Testis (tissue), 2 donors: ENCODE data around the gene CCM2.

ENCODE experiments used
- CTCF ChIP-seq, 3 experiments: fragments of 450-650 bp in 2 of 3; fragments of 200-600 bp in 1 of 3; sonication (generic) in 1 of 3; IDR thresholded peaks; one replicate each; pipeline ENCODE4 v1.5.1; 2016 to 2019; ENCODE audit warnings: antibody characterized with exemption in 3 of 3, mild to moderate bottlenecking in 2 of 3, moderate library complexity in 1 of 3
- POLR2A ChIP-seq: fragments of 450-650 bp; IDR thresholded peaks from one replicate; pipeline ENCODE4 v1.6.1; 2017; ENCODE audit warnings: antibody characterized with exemption, mild to moderate bottlenecking, moderate library complexity

GRCh38 chr7:44964831-44965440 is 35.1 kb upstream of the CCM2 start:
- no peak for TF ChIP-seq CTCF (IDR thresholded peaks at IDR 0.05)
- TF ChIP-seq POLR2A, result no peak
